Measurements from ENCODE around the gene AIRE. TPM values are rescaled to one million over a fixed set of nuclear protein-coding genes. Genes with fewer than 3 reads are reported as not detected.

AIRE gene
- total RNA-seq, 1 donor from 2014 or later = 0.75 TPM

- DNase-seq (ENCODE audit: low spot score in 2 of 2) = no peak
- Histone ChIP-seq H3K4me3 (no peak overlapping the region), H3K27me3 (no peaks in the 10 kb centered on the region), H3K4me1 (no peaks in the 10 kb centered on the region), H3K27ac (no peak overlapping the region), H3K36me3 (peaks cover 75 to 80% of the 10 kb centered on the region in 2 donors), H3K9me3 (no peaks in the 10 kb centered on the region)
- no peak for TF ChIP-seq CTCF (IDR thresholded peaks at IDR 0.05)
- intact Hi-C loops (cut with DNase I) = no loop called here
Measured at GRCh38 chr21:44313451-44313850, 27.8 kb downstream of the AIRE start.

- Histone ChIP-seq H3K36me3 (peaks cover 80 to 87% of the 10 kb centered on the region in 2 donors), H3K9me3 (no peaks in the 10 kb centered on the region), H3K27me3 (no peaks in the 10 kb centered on the region), H3K4me1 (no peaks in the 10 kb centered on the region), H3K27ac (no peak overlapping the region), H3K4me3 (no peak overlapping the region)
- intact Hi-C loops (cut with DNase I) = no loop called here
- no peak for DNase-seq (ENCODE audit: low spot score in 2 of 2)
- TF ChIP-seq CTCF (IDR thresholded peaks at IDR 0.05) = no peak
Measured at GRCh38 chr21:44314128-44314527, 28.5 kb downstream of the AIRE start.

GRCh38 chr21:44314561-44314960 lies 28.9 kb downstream of the AIRE start:
- intact Hi-C loops (cut with DNase I) = no loop called here
- Histone ChIP-seq H3K4me3 (no peak overlapping the region), H3K36me3 (peaks cover 84 to 91% of the 10 kb centered on the region in 2 donors), H3K27me3 (no peaks in the 10 kb centered on the region), H3K9me3 (no peaks in the 10 kb centered on the region), H3K27ac (no peak overlapping the region), H3K4me1 (no peaks in the 10 kb centered on the region)
- no peak for TF ChIP-seq CTCF (IDR thresholded peaks at IDR 0.05)
- no peak for DNase-seq (ENCODE audit: low spot score in 2 of 2)

GRCh38 chr21:44315691-44316203 lies 30.1 kb downstream of the AIRE start:
- no peak for TF ChIP-seq CTCF (IDR thresholded peaks at IDR 0.05)
- H3K36me3 ChIP-seq = peaks cover 82 to 95% of the 10 kb centered on the region in 2 donors
- H3K4me1 ChIP-seq = no peaks in the 10 kb centered on the region
- no peak overlapping the region for H3K4me3 ChIP-seq
- H3K27ac ChIP-seq = no peak overlapping the region
- H3K27me3 ChIP-seq = no peaks in the 10 kb centered on the region
- intact Hi-C loops (cut with DNase I) = no loop called here
- no peak for DNase-seq (ENCODE audit: low spot score in 2 of 2)
- H3K9me3 ChIP-seq = no peaks in the 10 kb centered on the region

GRCh38 chr21:44316277-44316900 lies 30.7 kb downstream of the AIRE start:
- no peak for TF ChIP-seq CTCF (IDR thresholded peaks at IDR 0.05)
- intact Hi-C loops (cut with DNase I) = no loop called here

More at GRCh38 chr21:44316277-44316900, 30.7 kb downstream of the AIRE start:
- Histone ChIP-seq H3K27ac (no peak overlapping the region), H3K9me3 (no peaks in the 10 kb centered on the region), H3K27me3 (no peaks in the 10 kb centered on the region), H3K36me3 (peaks cover 77 to 92% of the 10 kb centered on the region in 2 donors), H3K4me3 (no peak overlapping the region), H3K4me1 (no peaks in the 10 kb centered on the region)
- no peak for DNase-seq (ENCODE audit: low spot score in 2 of 2)
